ENCODE data around the gene TSPAN17. TPM values are rescaled to one million over a fixed set of nuclear protein-coding genes. Genes with fewer than 3 reads are reported as not detected.

The TSPAN17 gene
- total RNA-seq, 1 donor from 2014 or later, result 47.3 TPM

- DNase-seq (ENCODE audit: low spot score in 2 of 2, unreplicated experiment in 2 of 2), result no peak
- H3K9me3 Mint-ChIP-seq, result no peaks in the 10 kb centered on the region
- no peak for TF ChIP-seq CTCF (IDR thresholded peaks at IDR 0.05; ENCODE audit: unreplicated experiment)
- no peak overlapping the region for H3K27ac Mint-ChIP-seq
- no peak overlapping the region for H3K4me3 Mint-ChIP-seq
- peaks cover 79% of the 10 kb centered on the region for H3K27me3 Mint-ChIP-seq (ENCODE audit: low read depth)
- peaks cover 6% of the 10 kb centered on the region for H3K4me1 Mint-ChIP-seq
- H3K36me3 Mint-ChIP-seq, result no peaks in the 10 kb centered on the region
These were observed 53.1 kb downstream of the TSPAN17 start for GRCh38 chr5:176700239-176700847.

GRCh38 chr5:176702671-176703641 lies 55.7 kb downstream of the TSPAN17 start:
- H3K9me3 Mint-ChIP-seq, result no peaks in the 10 kb centered on the region
- no peak for TF ChIP-seq CTCF (IDR thresholded peaks at IDR 0.05; ENCODE audit: unreplicated experiment)
- peaks cover 59% of the 10 kb centered on the region for H3K27me3 Mint-ChIP-seq (ENCODE audit: low read depth)
- no peak overlapping the region for H3K4me3 Mint-ChIP-seq
- no peaks in the 10 kb centered on the region for H3K36me3 Mint-ChIP-seq
- H3K4me1 Mint-ChIP-seq, result peaks cover 4% of the 10 kb centered on the region
- no peak overlapping the region for H3K27ac Mint-ChIP-seq
- DNase-seq (ENCODE audit: low spot score in 2 of 2, unreplicated experiment in 2 of 2), result no peak

GRCh38 chr5:176703857-176704256 lies 56.6 kb downstream of the TSPAN17 start:
- Mint-ChIP-seq H3K36me3 (no peaks in the 10 kb centered on the region), H3K27me3 (ENCODE audit: low read depth) (peaks cover 59% of the 10 kb centered on the region), H3K9me3 (no peaks in the 10 kb centered on the region), H3K4me1 (no peaks in the 10 kb centered on the region), H3K27ac (no peak overlapping the region), H3K4me3 (no peak overlapping the region)
- no peak for DNase-seq (ENCODE audit: low spot score in 2 of 2, unreplicated experiment in 2 of 2)
- no peak for TF ChIP-seq CTCF (IDR thresholded peaks at IDR 0.05; ENCODE audit: unreplicated experiment)

GRCh38 chr5:176704355-176704754 lies 57.1 kb downstream of the TSPAN17 start:
- no peak for DNase-seq (ENCODE audit: low spot score in 2 of 2, unreplicated experiment in 2 of 2)
- no peaks in the 10 kb centered on the region for H3K9me3 Mint-ChIP-seq

DNA sequence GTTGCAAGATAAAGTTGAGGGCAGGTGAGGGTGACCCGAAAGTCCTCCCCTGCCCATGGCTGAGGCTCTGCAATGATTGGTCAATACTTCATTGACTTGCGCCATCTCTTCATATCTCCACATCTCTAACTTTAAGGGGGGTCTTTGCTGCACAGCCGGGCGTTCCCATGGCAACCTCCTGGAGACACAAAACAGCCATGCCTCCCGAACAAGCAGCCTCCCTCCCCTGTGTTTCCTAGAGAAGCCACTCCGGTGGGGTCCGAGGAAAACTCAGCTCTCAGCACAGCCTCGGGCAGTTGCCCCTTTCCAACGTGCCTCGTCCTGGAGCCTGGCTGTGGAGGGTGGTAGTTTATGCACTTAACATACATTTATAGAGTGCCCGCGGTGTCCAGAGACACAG lies 57.5 kb downstream of the TSPAN17 start:
- no peak for DNase-seq (ENCODE audit: low spot score in 2 of 2, unreplicated experiment in 2 of 2)
- TF ChIP-seq CTCF (IDR thresholded peaks at IDR 0.05; ENCODE audit: unreplicated experiment), result no peak
- Mint-ChIP-seq H3K4me3 (no peak overlapping the region), H3K4me1 (no peaks in the 10 kb centered on the region), H3K27ac (no peak overlapping the region), H3K36me3 (no peaks in the 10 kb centered on the region), H3K9me3 (no peaks in the 10 kb centered on the region), H3K27me3 (ENCODE audit: low read depth) (peaks cover 57% of the 10 kb centered on the region)

More at GRCh38 chr5:176704355-176704754, 57.1 kb downstream of the TSPAN17 start:
- Mint-ChIP-seq H3K4me3 (no peak overlapping the region), H3K4me1 (no peaks in the 10 kb centered on the region), H3K36me3 (no peaks in the 10 kb centered on the region), H3K27me3 (ENCODE audit: low read depth) (peaks cover 59% of the 10 kb centered on the region), H3K27ac (no peak overlapping the region)
- no peak for TF ChIP-seq CTCF (IDR thresholded peaks at IDR 0.05; ENCODE audit: unreplicated experiment)

Small RNA genes within 50 kb of the gene (microRNA-seq; reads per million reads assigned to microRNA genes)
- gene MIR4281, result not detected

Other genes starting within 250 kb of the TSPAN17 start
- gene CLTB, start 230.9 kb upstream of the TSPAN17 start, total RNA-seq, result 43.3 to 46.8 TPM (median 44.1 TPM) in 3 replicates
- 52.7 to 54.7 TPM (median 53.9 TPM) in 3 replicates for gene FAF2, start 199.1 kb upstream of the TSPAN17 start, total RNA-seq
- gene RNF44, start 110.1 kb upstream of the TSPAN17 start, total RNA-seq, result 161 to 169 TPM (median 169 TPM) in 3 replicates
- 0.45 to 1.1 TPM (median 0.50 TPM) in 3 replicates for gene CDHR2, start 98.1 kb upstream of the TSPAN17 start, total RNA-seq
- gene GPRIN1, start 37.3 kb upstream of the TSPAN17 start, total RNA-seq, result 1.0 to 1.3 TPM (median 1.1 TPM) in 3 replicates
- gene SNCB, start 16.9 kb upstream of the TSPAN17 start, total RNA-seq, result not detected in 3 replicates
- not detected in 3 replicates for gene EIF4E1B, start 16.8 kb upstream of the TSPAN17 start, total RNA-seq
- gene UNC5A, start 163.1 kb downstream of the TSPAN17 start, total RNA-seq, result 0.11 TPM in 1 of 3 replicates, not detected in the others

All from mesothelial cell of epicardium (in vitro differentiated cells).